Activated naive CD4-positive, alpha-beta T cell (primary cell): ENCODE data around the gene BAZ1A.

ENCODE experiments used
- DNase-seq, 4 experiments: peaks; one replicate each; lab custom pipeline; 2025; lab: John Stamatoyannopoulos, UW

Gene BAZ1A

GRCh38 chr14:34718750-34719304 lies 156.3 kb downstream of the BAZ1A start:
- no peak for DNase-seq

- no peak for DNase-seq
These were observed 159.9 kb downstream of the BAZ1A start for GRCh38 chr14:34715127-34715863.

DNA sequence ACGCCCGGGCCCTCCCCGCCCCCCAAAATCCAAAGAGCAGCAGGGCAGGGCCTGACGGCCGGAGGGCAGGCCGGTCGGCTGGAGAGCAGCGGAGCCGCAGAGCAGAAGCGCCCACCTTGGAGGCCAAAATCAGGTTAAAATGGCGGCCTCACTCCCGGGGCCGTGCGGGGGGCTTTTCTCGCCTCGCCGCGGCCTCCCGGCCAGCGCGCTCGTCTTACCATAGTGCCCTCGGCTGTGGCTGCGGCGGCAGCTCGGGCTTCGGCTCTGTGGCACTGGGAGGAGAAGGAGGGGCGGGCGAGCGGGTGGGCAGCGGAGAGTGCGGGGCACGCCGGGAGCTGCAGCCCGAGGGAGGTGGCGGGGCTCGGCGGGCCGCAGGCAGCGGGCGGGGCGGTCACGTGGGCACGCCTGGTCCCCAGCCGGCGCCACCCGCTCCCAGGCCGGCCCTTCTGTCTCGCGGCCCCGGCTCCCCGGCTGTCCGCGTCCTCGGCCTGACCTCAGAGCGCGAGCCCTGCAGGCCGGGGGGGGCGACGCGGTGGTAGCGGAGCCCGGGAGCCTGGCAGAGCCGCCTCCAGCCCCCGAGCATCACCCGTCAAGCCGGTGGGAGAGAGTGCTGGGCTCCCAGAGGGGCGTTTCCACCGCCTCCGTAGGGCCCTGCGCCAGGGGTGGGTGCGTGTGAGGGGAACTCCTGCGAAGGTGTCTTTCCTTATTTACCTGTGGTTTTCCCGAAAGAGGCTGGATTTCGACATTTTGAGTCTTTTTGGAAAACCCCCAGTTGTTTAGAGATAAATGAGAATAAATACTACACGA lies 160.6 kb downstream of the BAZ1A start, which contains the start of gene CFL2:
Gene CFL2, minus strand, starts transcription at position 274 of the 807 bp plus-strand sequence. Its CDS starts 53 bp downstream, at position 221.
- peak; percentile 4 to 48 (median 26) for DNase-seq

DNA sequence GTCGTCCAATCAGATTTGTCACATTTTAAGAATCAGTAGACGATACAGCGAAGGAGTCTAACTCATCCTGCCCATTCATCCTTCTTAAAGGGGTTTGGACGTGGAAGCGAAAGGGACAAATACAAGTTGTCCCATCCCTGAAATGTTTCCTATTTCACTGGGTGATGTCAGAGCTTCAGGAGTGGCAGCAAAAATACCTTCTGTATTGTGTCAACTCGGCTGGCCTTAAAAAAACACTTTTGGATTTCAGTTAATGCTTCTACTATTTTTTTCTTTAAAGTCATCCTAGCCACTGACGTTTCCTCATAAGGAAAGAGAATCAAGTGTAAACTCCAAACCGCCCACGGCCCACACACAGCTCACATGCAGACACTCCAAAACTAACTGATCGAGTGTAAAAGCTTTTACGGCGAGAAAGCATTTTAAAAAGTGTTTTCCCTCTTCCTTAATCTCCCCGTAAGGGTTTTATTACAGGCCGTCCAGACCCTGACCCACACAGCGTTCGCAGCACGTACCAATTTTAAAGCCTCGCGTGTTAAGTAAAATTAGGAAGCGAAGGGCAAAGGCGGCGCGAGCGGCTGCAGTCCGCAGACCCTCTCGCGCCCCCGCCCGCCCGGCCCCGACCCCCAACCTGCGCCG lies 161.4 kb downstream of the BAZ1A start:
- no peak for DNase-seq

GRCh38 chr14:34713122-34713680 lies 162.0 kb downstream of the BAZ1A start:
- no peak for DNase-seq

GRCh38 chr14:34711796-34712712 lies 163.1 kb downstream of the BAZ1A start:
- no peak for DNase-seq

GRCh38 chr14:34711169-34711568 lies 164.0 kb downstream of the BAZ1A start:
- DNase-seq, result no peak

DNA sequence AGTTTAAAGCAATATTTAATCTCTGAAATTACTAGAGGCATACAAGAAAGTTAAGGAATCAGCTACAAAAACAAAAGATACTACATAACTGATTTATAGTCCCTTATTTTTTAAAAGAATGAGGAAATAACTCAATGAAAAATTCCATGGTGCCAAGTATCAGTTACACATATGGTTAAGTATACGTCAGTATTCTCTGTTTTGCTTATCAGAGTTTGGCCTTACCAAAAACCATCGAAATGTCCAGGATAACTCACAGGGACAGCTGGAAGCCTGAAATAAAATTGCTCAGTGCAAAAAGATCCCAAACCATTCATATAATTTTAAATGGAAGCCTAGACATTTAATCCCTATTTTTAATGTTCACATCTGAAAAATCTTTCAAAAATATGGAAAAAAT lies 164.4 kb downstream of the BAZ1A start:
- no peak for DNase-seq

GRCh38 chr14:34710006-34710405 lies 165.2 kb downstream of the BAZ1A start:
- no peak for DNase-seq

GRCh38 chr14:34707722-34708121 lies 167.4 kb downstream of the BAZ1A start:
- DNase-seq, result no peak
